K562 (cell line): ENCODE data around the gene PRTFDC1. TPM values are rescaled to one million over a fixed set of nuclear protein-coding genes. Genes with fewer than 3 reads are reported as not detected.

ENCODE experiments used
- ATF2 ChIP-seq: sonication (generic); formaldehyde crosslinking; IDR thresholded peaks from 2 replicates; pipeline ENCODE4 v1.8.1; 2022; ENCODE audit warnings: missing genetic modification reagents
- BRCA1 ChIP-seq, 2 experiments: fragments of 450-650 bp in 1 of 2; sonication (generic) in 1 of 2; formaldehyde crosslinking in 1 of 2; IDR thresholded peaks; 2 replicates each; pipeline versions ENCODE4 v1.5.0 to v1.6.1; 2017 to 2020; ENCODE audit warnings: mild to moderate bottlenecking in 1 of 2, missing genetic modification reagents in 1 of 2
- BRF1 ChIP-seq: IDR thresholded peaks from 3 replicates; pipeline ENCODE4 v1.6.1; 2011; ENCODE audit warnings: borderline replicate concordance, mild to moderate bottlenecking; ENCODE audit not compliant: insufficient read length; ENCODE audit errors: extremely low read depth
- E2F1 ChIP-seq: sonication (generic); formaldehyde crosslinking; IDR thresholded peaks from 2 replicates; pipeline ENCODE4 v1.8.1; 2023; ENCODE audit warnings: mild to moderate bottlenecking, missing genetic modification reagents, moderate library complexity
- ESRRB ChIP-seq: fragments of 250-450 bp; sonication (Bioruptor Pico); IDR thresholded peaks from 2 replicates; pipeline ENCODE4 v1.5.0; 2020; ENCODE audit warnings: mild to moderate bottlenecking, moderate library complexity, borderline replicate concordance
- FOXJ3 ChIP-seq: sonication (generic); formaldehyde crosslinking; IDR thresholded peaks from 2 replicates; pipeline ENCODE4 v1.4.0; 2020; ENCODE audit warnings: mild to moderate bottlenecking, missing genetic modification reagents
- MGA ChIP-seq: fragments of 450-650 bp; IDR thresholded peaks from 2 replicates; pipeline ENCODE4 v1.6.1; 2016; ENCODE audit warnings: mild to moderate bottlenecking, moderate library complexity
- PHTF2 ChIP-seq: fragments of 250-450 bp; sonication (Bioruptor Pico); IDR thresholded peaks from 2 replicates; pipeline ENCODE4 v1.5.0; 2021; ENCODE audit warnings: mild to moderate bottlenecking
- SMC3 ChIP-seq: conservative IDR thresholded peaks from 2 replicates; pipeline ENCODE4 v1.6.1; 2011; ENCODE audit warnings: low read depth, low read length, improper control_type of control experiment; ENCODE audit not compliant: insufficient read depth
- ZNF184 ChIP-seq: sonication (generic); formaldehyde crosslinking; IDR thresholded peaks from 2 replicates; pipeline ENCODE4 v1.5.0; 2020; ENCODE audit warnings: missing genetic modification reagents
- ZNF512 ChIP-seq: IDR thresholded peaks from 2 replicates; pipeline ENCODE4 v1.6.1; 2016; ENCODE audit warnings: missing genetic modification characterization, missing compliant biosample characterization
- ZNF696 ChIP-seq: fragments of 250-450 bp; sonication (Bioruptor Pico); conservative IDR thresholded peaks from 2 replicates; pipeline ENCODE4 v1.4.0; 2020; ENCODE audit warnings: mild to moderate bottlenecking, moderate library complexity
- polyA plus RNA-seq, 8 experiments: library from polyadenylated mRNA; depleted of rRNA in 4 of 8; stranded (reverse) in 5 of 8; unstranded in 3 of 8; fragments of >200 nt; fragmentation: Nextera tagmentation in 2 of 8; fragmentation: Illumina TruSeq in 1 of 8; extraction: Ambion mirVana in 2 of 8; extraction: Trizol in 1 of 8; gene quantifications; 2 replicates each; pipeline versions ENCODE4 v1.2.1 to v1.2.3, GENCODE V29; 2011 to 2014; ENCODE audit warnings: inconsistent platforms in 1 of 8, missing spikeins in 1 of 8
- total RNA-seq, 7 experiments: library from RNA; depleted of rRNA in 6 of 7; stranded (reverse); fragments of >200 nt in 6 of 7; fragmentation: Illumina TruSeq in 2 of 7; extraction: Trizol in 2 of 7; gene quantifications; 2 replicates each; pipeline versions ENCODE4 v1.2.1 to v1.2.3, GENCODE V29; 2011 to 2021; ENCODE audit warnings: low replicate concordance in 1 of 7

Gene PRTFDC1
- total and polyA plus RNA-seq, 9 of the 15 experiments (the other 6 are each of a cell fraction or from before 2014, with no cell fraction given): 7.0 to 27.6 (median 10.0) TPM

- TF ChIP-seq MGA (peak; percentile 23; the same call in 1 of the 2 replicates), ATF2 (CRISPR knock-in tag) (no peak), PHTF2 (CRISPR knock-in tag) (no peak), E2F1 (no peak), BRCA1 (IDR thresholded peaks at IDR 0.05) (no peak), BRCA1 (CRISPR knock-in tag; IDR thresholded peaks at IDR 0.05) (no peak), FOXJ3 (no peak), SMC3 (no peak), BRF1 (no peak), ESRRB (CRISPR knock-in tag) (no peak), ZNF184 (CRISPR knock-in tag) (no peak), ZNF512 (tag) (no peak), ZNF696 (no peak)
Measured at GRCh38 chr10:24844742-24845141, 107.7 kb downstream of the PRTFDC1 start (continued).
